Astrocyte (in vitro differentiated cells and primary cell): ENCODE data around the gene CNKSR1. TPM values are rescaled to one million over a fixed set of nuclear protein-coding genes. Genes with fewer than 3 reads are reported as not detected.
A peak's percentile ranks its signal among the peaks of the same experiment; 100 is the strongest.

Source experiments
- DNase-seq: peaks from one replicate; pipeline ENCODE4 v3.0.0-alpha.2; 2010; ENCODE audit warnings: low read depth
- FAIRE-seq: peaks from 2 replicates; lab custom pipeline; 2011; peaks lifted over from hg19 to GRCh38; lab: Jason Lieb, UNC
- H2AFZ ChIP-seq: 2 replicates; pipeline ENCODE4 v1.6.0; 2012; ENCODE audit warnings: low read depth, low read length, inconsistent platforms
- H3K27ac ChIP-seq: 2 replicates; pipeline ENCODE4 v1.5.1; 2011; ENCODE audit warnings: low read depth, low read length, inconsistent platforms
- H3K27me3 ChIP-seq: 2 replicates; pipeline ENCODE4 v1.6.0; 2011; ENCODE audit warnings: low read length, inconsistent platforms; ENCODE audit not compliant: insufficient read depth
- H3K36me3 ChIP-seq: 2 replicates; pipeline ENCODE4 v1.5.1; 2011; ENCODE audit warnings: low read length, inconsistent platforms; ENCODE audit not compliant: insufficient read depth
- H3K4me1 ChIP-seq: 2 replicates; pipeline ENCODE4 v1.5.1; 2011; ENCODE audit warnings: low read length, inconsistent platforms; ENCODE audit not compliant: insufficient read depth
- H3K4me2 ChIP-seq: 2 replicates; pipeline ENCODE4 v1.6.0; 2012; ENCODE audit warnings: low read length, inconsistent platforms
- H3K4me3 ChIP-seq: 2 replicates; pipeline ENCODE4 v1.5.1; 2011; ENCODE audit warnings: low read depth, mild to moderate bottlenecking, low read length, inconsistent platforms; ENCODE audit not compliant: insufficient read depth
- H3K79me2 ChIP-seq: 2 replicates; pipeline ENCODE4 v1.6.0; 2012; ENCODE audit warnings: mild to moderate bottlenecking, low read length, inconsistent platforms; ENCODE audit not compliant: insufficient read depth
- H3K9ac ChIP-seq: 2 replicates; pipeline ENCODE4 v1.6.0; 2012; ENCODE audit warnings: mild to moderate bottlenecking, low read length, inconsistent platforms
- H3K9me3 ChIP-seq: 2 replicates; pipeline ENCODE4 v1.5.1; 2012; ENCODE audit warnings: low read depth, mild to moderate bottlenecking, low read length, inconsistent platforms; ENCODE audit not compliant: insufficient read depth
- H4K20me1 ChIP-seq: 2 replicates; pipeline ENCODE4 v1.6.0; 2012; ENCODE audit warnings: low read length, inconsistent platforms; ENCODE audit not compliant: insufficient read depth
- H3K27ac Mint-ChIP-seq: one replicate; pipeline ENCODE4 v1.8.0; 2021; ENCODE audit warnings: mild to moderate bottlenecking, mixed read lengths; ENCODE audit not compliant: unreplicated experiment
- H3K27me3 Mint-ChIP-seq: one replicate; pipeline ENCODE4 v1.8.0; 2021; ENCODE audit warnings: low read depth, mixed read lengths; ENCODE audit not compliant: unreplicated experiment
- H3K36me3 Mint-ChIP-seq: one replicate; pipeline ENCODE4 v1.8.0; 2021; ENCODE audit warnings: low read depth, mixed read lengths; ENCODE audit not compliant: unreplicated experiment
- H3K4me1 Mint-ChIP-seq: one replicate; pipeline ENCODE4 v1.8.0; 2021; ENCODE audit warnings: low read depth, mixed read lengths; ENCODE audit not compliant: unreplicated experiment
- H3K4me3 Mint-ChIP-seq: one replicate; pipeline ENCODE4 v1.8.0; 2021; ENCODE audit warnings: mild to moderate bottlenecking, moderate library complexity, mixed read lengths; ENCODE audit not compliant: unreplicated experiment
- H3K9me3 Mint-ChIP-seq: one replicate; pipeline ENCODE4 v1.8.0; 2021; ENCODE audit warnings: mild to moderate bottlenecking, mixed read lengths; ENCODE audit not compliant: unreplicated experiment
- CTCF ChIP-seq: IDR thresholded peaks from 2 replicates; pipeline ENCODE4 v1.5.1; 2011; ENCODE audit warnings: low read depth, mild to moderate bottlenecking, inconsistent platforms, low read length, moderate library complexity; ENCODE audit not compliant: insufficient read depth
- EZH2 ChIP-seq: IDR thresholded peaks from 2 replicates; pipeline ENCODE4 v1.6.1; 2012; ENCODE audit warnings: mild to moderate bottlenecking, low read length, inconsistent platforms; ENCODE audit not compliant: insufficient read depth
- total RNA-seq: library from RNA; stranded (reverse); gene quantifications from 2 replicates; pipeline ENCODE4 v1.2.1, GENCODE V29; 2021

CNKSR1 gene
- total RNA-seq, 1 donor from 2014 or later: 5.0 TPM

- H3K27ac ChIP-seq: no peak overlapping the region
- peaks cover 15% of the 10 kb centered on the region for H3K27me3 ChIP-seq
- DNase-seq (no peak), FAIRE-seq (no peak)
- H2AFZ ChIP-seq: no peak overlapping the region
- H3K9me3 Mint-ChIP-seq: peaks cover 1% of the 10 kb centered on the region
- H3K9me3 ChIP-seq: no peaks in the 10 kb centered on the region
- no peak overlapping the region for H3K4me2 ChIP-seq
- TF ChIP-seq EZH2: no peak
- no peak for TF ChIP-seq CTCF
- peaks cover 47% of the 10 kb centered on the region for H3K27me3 Mint-ChIP-seq
- no peak overlapping the region for H3K27ac Mint-ChIP-seq
- H3K36me3 ChIP-seq: no peaks in the 10 kb centered on the region
- H3K4me3 ChIP-seq: no peak overlapping the region
- peaks cover 12% of the 10 kb centered on the region for H3K4me1 ChIP-seq
- no peaks in the 10 kb centered on the region for H3K36me3 Mint-ChIP-seq
- H3K79me2 ChIP-seq: no peaks in the 10 kb centered on the region
- no peaks in the 10 kb centered on the region for H4K20me1 ChIP-seq
- H3K4me1 Mint-ChIP-seq: peaks cover 20% of the 10 kb centered on the region
- no peak overlapping the region for H3K4me3 Mint-ChIP-seq
- no peak overlapping the region for H3K9ac ChIP-seq
Observed at GRCh38 chr1:26153966-26154532, 23.2 kb upstream of the CNKSR1 start.

GRCh38 chr1:26154750-26155149 lies 22.5 kb upstream of the CNKSR1 start:
- Mint-ChIP-seq H3K27me3 (peaks cover 43% of the 10 kb centered on the region), H3K36me3 (no peaks in the 10 kb centered on the region), H3K27ac (no peak overlapping the region), H3K4me3 (no peak overlapping the region), H3K9me3 (peaks cover 1% of the 10 kb centered on the region), H3K4me1 (peaks cover 27% of the 10 kb centered on the region)
- H3K4me3 ChIP-seq: no peak overlapping the region
- H3K9ac ChIP-seq: no peak overlapping the region
- no peaks in the 10 kb centered on the region for H3K79me2 ChIP-seq
- peaks cover 13% of the 10 kb centered on the region for H3K4me1 ChIP-seq
- TF ChIP-seq EZH2 (no peak), CTCF (no peak)
- FAIRE-seq (no peak), DNase-seq (no peak)
- H3K27me3 ChIP-seq: peaks cover 15% of the 10 kb centered on the region
- H3K36me3 ChIP-seq: no peaks in the 10 kb centered on the region
- no peaks in the 10 kb centered on the region for H4K20me1 ChIP-seq
- no peaks in the 10 kb centered on the region for H3K9me3 ChIP-seq
- H3K4me2 ChIP-seq: no peak overlapping the region
- H3K27ac ChIP-seq: no peak overlapping the region
- H2AFZ ChIP-seq: no peak overlapping the region

GRCh38 chr1:26155370-26156284 lies 21.7 kb upstream of the CNKSR1 start:
- Histone ChIP-seq H3K36me3 (no peaks in the 10 kb centered on the region), H4K20me1 (no peaks in the 10 kb centered on the region), H3K27me3 (peaks cover 7% of the 10 kb centered on the region), H3K79me2 (no peaks in the 10 kb centered on the region), H3K9ac (no peak overlapping the region), H3K9me3 (no peaks in the 10 kb centered on the region), H3K27ac (no peak overlapping the region), H2AFZ (no peak overlapping the region), H3K4me3 (no peak overlapping the region), H3K4me1 (peaks cover 13% of the 10 kb centered on the region), H3K4me2 (no peak overlapping the region)
- peaks cover 38% of the 10 kb centered on the region for H3K27me3 Mint-ChIP-seq
- FAIRE-seq: no peak
- H3K4me1 Mint-ChIP-seq: peaks cover 27% of the 10 kb centered on the region
- H3K4me3 Mint-ChIP-seq: peak overlapping the region; percentile 62
- no peaks in the 10 kb centered on the region for H3K36me3 Mint-ChIP-seq
- TF ChIP-seq CTCF: no peak
- TF ChIP-seq EZH2: no peak
- H3K27ac Mint-ChIP-seq: peak overlapping the region; percentile 19
- DNase-seq: no peak
- H3K9me3 Mint-ChIP-seq: no peaks in the 10 kb centered on the region
